GM19463 (cell line): ENCODE results near the gene EZH1.
"Not testable (repeated sequence)": the region's sequence is repeated elsewhere in the genome, so short reads cannot be mapped to it uniquely, and the experiment has no call there.

Source experiments
- ATAC-seq: cut with Tn5 transposase; IDR thresholded peaks from one replicate; pipeline ENCODE4 v1.9.1; 2021; ENCODE audit warnings: mild to moderate bottlenecking, moderate library complexity; ENCODE audit not compliant: unreplicated experiment

The EZH1 gene

DNA sequence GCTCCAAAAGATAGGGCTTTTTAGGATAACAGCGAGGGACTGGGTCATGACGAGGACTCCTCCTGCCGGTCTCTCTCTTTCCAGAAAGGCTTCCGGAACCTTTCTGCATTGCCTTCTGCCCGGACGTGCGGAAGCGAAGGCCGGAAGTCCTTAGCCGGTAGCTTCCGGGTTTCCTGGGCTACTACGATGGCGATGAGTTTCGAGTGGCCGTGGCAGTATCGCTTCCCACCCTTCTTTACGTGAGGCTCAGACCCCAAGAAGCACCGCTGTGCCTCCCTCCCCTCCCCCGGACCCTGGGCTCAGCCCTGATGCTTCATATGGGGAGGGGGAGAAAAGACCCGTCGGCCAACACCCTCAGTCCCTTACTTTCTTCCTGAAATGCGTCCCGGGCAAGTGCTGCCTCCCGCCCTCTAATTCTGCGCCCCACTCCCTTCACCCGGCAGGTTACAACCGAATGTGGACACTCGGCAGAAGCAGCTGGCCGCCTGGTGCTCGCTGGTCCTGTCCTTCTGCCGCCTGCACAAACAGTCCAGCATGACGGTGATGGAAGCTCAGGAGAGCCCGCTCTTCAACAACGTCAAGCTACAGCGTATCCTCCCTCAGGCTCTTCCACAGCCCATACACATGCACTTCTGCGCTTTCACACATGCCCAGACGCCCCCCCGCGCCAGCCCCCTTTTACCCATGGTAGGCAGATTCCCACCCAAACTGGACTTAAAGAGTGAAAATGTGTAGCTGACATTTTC lies 28.6 kb upstream of the EZH1 start, which contains the start of gene VPS25:
TSS of gene VPS25 (plus strand) at position 160 of the 746 bp plus-strand sequence. CDS start at position 187, 27 bp downstream.
- no peak for ATAC-seq

DNA sequence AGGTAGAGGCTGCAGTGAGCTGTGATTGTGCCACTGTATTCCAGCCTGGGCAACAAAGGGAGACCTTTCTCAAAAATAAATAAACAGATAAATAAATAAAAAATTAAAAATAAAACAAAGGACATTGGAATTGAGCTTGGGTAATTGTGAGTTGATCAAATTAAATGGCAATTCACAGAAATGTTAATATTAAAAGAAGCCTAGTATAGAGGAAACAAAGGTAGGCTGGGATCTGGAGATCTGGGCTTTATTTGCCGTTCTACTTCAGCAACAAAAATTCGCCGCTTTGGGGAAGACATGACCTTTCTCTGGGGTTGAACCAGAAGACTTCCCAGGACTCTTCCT lies 28.1 kb upstream of the EZH1 start:
- no peak for ATAC-seq

DNA sequence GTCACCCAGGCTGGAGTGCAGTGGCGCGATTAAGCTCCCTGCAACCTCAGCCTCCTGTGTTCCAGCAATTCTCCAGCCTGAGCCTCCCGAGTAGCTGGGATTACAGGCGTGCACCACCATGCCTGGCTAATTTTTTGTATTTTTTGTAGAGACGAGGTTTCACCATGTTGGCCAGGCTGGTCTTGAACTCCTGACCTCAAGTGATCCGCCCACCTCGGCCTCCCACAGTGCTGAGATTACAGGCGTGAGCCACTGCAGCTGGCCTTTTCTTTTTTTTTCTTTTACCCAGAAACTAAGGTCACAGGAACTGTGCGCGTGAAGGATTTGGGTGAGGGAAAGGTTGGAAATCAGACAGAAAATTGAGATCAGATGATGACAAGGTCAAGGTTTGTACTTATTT lies 25.1 kb upstream of the EZH1 start:
- not testable (repeated sequence) for ATAC-seq

DNA sequence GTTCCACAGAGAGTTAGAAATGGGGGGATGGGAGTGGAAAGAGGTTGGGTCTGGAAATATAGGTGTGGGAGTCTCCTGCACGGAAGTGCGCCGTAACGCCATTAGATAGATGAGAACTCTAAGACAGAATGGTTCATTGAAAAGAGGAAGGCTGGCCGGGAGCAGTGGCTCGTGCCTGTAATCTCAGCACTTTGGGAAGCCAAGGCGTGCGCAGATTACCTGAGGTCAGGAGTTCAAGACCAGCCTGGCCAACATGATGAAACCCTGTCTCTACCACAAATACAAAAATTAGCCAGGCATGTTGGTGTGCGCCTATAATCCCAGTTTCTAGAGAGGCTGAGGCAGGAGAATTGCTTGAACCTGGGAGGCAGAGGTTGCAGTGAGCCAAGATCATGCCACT lies 23.2 kb upstream of the EZH1 start:
- not testable (repeated sequence) for ATAC-seq

DNA sequence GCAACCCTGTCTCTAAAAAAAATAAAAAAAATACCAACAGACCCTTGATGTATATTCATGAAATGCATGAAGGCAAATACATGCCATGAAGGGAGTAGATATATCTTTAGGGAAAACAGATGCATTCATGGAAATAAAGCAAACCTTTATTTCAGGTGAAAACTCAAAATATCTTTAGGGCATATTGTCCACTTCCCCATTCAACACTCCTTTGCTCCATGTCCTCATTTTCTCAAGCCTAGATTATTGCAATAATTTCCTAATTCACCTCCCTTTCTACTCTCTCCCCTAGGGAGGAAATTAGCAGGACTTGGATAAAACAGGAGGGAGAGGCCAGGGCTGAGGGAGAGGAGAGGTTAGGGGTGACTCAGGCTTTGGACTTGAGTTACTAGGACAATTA lies 22.7 kb upstream of the EZH1 start:
- no peak for ATAC-seq

DNA sequence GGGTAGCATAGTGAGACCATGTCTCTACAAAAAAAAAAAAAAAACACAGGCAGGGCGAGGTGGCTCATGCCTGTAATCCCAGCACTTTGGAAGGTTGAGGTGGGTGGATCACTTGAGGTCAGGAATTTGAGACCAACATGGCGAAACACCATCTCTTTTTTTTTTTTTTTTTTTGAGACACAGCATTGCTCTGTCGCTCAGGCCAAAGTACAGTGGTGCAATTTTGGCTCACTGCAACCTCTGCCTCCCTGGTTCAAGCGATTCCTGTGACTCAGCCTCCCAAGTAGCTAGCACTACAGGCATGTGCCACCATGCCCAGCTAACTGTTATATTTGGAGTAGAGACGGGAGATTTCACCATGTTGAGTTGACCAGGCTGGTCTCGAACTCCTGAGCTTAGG lies 21.3 kb upstream of the EZH1 start:
- ATAC-seq: no peak

DNA sequence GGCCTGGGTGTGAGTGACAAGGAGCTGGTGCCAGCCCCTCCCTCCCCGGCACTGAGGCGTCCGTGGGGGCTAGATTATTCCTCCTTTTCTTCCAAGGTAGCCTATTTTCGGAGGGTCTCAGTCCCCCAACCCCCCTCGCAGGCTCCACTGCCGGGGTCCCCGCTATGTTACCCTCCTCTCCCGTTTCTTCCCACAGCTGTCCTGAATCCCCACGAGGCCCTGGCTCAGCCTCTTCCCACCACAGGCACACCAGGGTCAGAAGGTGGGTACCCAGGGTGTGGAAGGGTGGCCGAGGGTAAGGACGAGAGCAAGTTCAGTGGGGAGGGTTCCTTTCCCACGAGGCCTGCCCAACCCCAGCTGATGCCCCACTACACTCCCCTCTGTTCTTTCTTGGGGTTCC lies 16.8 kb upstream of the EZH1 start:
- ATAC-seq: no peak

DNA sequence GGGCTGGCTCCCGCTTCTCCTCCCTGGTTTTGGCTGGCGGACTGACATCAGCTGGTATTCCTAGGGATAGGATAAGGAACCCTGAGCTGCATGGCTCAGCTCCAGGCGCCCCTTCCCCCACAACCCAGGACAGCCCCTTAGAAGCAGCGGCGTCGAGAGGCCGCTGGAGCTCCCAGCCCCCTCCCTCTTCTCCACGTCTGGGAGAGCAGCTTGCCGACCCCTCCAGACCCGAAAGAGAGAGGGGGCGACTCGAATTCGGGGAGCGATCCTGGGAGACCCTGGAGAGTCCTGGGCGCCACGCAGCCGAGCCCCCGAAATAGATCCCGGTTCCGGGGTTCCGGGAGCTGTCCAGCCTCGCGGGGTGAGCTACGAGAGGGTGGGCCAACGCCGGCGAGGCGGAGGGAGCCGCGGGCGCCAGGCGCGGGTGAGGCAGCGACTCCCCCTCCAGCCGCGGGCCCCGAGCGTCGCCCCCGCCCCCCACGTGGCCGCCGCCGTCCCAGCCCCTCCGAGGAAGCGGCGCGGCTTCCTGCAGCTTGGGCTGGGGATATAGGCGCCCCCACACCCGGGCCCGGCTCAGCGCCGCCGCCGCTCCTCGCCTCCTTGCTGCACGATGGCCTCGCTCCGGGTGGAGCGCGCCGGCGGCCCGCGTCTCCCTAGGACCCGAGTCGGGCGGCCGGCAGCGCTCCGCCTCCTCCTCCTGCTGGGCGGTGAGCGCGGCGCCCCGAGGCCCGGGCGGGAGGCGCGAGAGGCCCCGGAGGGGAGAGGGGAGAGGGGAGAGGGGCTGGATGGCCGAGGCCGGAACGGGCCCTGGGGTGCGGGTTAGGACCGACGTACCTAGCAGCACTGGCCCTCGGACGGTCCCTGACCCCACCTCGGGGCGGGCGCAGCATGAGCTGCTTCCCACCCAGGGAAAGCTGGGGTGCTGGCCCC lies 16.1 kb upstream of the EZH1 start, which contains the start of gene RAMP2:
TSS of gene RAMP2 (plus strand) at position 576 of the 930 bp plus-strand sequence. CDS start at position 611, 35 bp downstream.
- ATAC-seq: no peak

DNA sequence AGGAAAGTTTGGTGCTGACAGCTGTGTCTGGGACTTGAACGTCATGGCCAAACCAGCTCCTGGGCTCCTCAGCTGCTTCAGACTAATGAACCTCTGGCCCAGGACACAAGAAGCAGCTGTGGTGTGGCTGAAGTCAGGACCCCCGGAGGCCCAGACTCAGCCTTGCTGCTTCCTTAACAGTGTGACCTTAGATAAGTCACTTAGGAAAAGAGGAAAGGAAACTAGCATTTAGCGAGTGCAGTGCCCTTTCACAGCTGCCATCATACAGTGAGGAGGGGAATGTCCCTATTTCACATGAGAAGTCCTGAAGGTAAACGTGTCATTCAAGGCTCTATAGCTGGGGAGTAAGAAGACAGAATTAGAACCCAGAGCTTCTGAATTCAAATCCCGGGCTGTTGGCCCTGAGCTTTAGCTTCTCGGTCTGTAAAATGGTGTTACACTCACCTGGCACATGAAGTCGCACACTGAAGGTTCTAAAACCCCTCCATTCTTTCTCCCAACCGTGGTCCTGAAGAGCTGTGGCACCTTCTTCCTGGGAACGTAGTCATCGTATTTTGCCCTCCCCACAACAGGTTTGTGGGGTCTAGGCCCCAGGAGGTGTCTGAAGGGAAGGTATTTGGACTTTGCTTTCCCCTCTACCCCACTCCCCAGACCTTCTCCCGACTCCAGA lies 15.3 kb upstream of the EZH1 start:
- no peak for ATAC-seq

DNA sequence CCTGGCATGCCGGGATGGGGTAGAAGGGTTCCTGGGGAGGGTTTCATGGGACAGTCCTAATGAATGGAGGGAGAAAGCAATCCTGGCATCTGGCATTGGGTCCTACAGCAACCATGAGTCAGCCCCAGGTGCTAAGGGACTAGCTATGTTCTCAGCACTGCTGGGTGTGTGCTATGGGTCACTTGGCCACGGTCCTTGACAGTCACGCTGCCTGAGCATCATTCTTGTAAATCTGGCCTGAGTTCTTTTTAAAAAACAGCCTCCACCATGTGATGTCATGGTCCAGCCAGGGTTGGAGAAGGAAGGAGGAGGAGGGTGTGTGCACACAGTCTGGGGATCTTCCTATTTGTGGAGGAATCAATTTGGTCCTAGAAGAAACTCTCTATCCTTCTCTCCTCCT lies 9.9 kb upstream of the EZH1 start:
- no peak for ATAC-seq

DNA sequence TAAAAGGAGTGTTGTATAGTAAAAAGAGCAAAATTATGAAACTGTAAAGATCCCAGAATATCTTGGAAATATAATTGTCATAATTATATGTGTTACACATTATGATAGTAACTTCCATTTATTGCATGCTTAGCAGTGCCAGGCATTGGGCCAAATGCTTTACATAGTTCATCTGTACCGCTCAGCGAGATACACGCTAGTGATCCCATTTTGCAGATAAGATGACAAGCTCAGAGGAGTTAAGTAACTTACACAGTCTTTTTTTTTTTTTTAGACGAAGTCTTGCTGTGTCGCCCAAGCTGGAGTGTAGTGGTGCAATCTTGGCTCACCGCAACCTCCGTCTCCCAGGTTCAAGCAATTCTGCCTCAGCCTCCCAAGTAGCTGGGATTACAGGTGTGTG lies 6.8 kb upstream of the EZH1 start:
- no peak for ATAC-seq

DNA sequence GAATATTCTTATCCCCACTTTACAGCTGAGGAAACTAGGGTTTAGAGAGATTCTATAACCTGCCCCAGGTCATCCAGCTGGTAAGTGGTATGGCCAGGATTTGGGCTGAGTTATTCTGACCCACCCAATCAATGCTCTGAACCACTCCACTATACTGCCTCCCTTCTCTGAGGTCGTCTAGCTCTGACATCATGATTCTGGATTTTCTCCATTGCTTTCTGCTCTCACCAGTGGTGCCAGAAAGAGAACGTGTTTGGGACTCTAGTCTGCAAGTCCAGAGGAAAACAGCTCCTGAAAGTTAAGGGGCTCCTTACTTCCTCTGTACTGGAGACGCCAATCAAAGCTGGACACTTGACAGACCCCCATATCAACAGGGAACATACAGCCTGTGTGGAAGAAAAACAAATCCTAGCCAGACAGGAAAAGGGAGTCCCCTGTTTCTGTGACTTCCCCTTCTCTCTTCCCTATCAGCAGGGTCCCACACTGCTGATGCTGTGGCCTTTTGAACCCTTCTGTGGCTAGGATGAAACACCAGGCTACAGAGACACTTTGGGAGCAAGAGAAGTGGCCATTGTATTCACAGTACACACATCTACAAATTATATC lies 6.0 kb upstream of the EZH1 start:
- ATAC-seq: no peak

DNA sequence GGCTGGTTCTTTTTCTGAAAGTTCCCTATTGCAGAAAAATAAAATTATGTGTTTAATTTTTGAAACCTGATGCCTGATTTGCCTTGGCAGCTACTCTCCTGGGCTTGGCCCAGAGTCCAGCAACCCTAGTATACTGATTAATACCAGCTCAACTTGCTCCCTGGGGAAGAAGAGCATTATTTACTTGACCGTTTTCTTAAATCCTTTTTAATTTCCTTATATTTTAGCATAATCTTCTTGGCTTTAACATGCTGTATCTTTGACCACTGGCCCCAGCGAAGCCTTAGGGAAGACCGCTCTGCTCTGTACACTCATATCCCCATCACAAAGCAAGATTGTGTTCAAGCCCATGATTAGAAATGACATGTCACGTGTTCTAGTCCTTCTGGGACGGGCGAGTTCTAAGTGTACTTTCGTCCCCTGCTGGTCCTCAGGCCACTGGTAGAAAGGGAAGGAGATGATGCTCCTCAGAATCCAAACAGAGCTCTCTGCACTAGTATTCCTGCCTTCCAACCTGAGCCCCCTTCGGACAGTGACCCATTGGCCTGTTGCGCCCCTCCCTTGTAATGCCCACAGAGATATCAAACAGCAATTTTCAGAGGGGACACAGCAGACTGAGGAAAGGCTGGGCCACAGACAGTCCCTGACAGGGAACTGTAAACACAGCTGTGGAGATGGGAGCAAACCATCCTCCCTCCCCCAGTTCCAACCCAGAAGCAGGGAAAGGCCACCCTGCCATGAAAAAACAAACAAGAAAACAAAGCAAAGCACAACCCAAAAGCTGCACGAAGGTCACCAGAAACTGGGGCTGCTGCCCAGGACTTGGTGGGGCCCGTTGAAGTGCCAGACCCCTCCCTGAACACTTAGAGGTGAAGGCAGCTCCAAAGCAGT lies 4.3 kb upstream of the EZH1 start:
- ATAC-seq: no peak

DNA sequence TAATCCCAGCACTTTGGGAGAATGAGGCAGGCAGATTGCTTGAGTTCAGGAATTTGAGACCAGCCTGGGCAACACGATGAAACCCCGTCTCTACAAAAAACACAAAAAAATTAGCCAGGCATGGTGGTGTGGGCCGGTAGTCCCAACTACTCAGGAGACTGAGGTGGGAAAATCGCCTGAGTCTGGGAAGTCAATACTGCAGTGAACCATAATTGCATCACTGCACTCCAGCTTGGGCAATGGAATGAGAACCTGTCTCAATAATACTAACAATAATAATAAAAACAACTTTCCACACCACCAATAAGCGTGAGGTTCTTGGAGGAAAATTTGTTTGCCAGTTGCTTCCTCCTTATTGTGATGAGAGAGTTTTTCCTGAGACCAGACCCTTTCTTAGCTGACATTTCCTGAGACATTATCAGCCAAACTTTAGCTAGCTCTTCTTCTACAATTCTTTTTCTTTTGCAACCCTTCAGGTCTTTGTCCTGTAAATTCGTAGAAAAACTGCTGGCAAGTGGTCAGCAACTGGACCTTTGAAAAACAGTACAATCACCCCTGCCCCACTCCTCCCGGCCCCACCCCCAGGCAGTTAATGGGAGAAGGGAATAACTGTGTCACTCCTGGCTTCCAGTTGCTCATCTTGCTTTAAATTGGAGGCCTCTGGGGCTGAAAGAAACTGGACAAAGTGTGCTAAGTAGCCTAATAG lies 3.5 kb upstream of the EZH1 start:
- ATAC-seq: no peak

DNA sequence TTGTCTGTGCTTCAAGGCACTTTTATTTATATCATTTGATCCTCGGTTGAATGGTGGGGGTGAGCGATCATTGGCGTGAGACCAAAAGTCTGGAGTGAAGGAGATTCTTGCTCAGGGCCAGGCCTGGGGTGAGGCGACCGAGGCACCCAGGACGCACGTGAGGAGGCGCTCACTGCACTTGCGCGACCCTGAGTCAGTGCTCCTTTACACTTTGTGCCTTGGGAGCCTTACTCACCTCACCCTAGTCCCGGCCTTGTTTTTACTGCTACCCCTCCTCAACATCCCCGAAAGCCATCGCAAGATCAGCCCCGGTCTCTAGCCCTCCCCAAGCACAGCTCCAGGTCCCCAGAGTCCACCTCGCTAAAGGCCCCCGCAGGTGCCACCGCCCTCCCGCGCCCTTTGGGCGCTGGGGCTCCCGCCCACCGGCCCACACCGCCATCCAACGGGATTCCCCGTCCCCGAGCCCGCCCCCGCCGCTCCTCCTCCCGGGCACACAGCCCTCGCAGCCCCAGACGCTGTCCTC lies 496 bp downstream of the EZH1 start:
- peak; percentile 65 for ATAC-seq

DNA sequence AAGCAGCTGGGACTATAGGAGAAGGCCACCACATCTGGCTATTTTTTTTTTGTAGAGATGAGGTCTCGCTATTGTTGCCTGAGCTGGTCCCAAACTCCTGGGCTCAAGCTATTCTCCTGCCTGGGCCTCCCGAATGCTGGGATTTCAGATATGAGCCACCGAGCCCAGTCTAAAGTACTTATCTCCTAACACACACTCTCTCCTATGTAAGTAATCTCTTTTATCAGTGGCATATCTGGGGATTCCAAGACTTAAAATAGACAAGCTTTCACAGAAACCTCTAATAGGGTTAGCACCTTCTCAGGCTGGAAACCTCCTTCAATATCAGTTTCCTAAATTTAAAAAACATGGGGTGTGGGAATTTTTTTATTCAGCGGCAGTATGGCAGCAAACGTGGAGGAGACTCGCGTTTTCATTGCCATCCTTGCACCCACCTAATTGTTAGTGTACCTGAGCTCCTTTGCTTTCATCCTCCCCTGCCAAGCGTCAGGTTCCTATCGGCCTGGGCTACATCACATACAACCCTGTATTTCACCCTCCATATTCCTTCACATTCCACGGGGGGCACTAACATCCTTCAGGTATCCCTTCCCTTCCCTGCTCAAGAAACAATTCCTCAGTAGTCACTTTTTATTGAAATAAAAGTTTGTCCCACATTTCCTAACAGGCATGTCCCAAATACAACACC lies 1.1 kb downstream of the EZH1 start:
- no peak for ATAC-seq

DNA sequence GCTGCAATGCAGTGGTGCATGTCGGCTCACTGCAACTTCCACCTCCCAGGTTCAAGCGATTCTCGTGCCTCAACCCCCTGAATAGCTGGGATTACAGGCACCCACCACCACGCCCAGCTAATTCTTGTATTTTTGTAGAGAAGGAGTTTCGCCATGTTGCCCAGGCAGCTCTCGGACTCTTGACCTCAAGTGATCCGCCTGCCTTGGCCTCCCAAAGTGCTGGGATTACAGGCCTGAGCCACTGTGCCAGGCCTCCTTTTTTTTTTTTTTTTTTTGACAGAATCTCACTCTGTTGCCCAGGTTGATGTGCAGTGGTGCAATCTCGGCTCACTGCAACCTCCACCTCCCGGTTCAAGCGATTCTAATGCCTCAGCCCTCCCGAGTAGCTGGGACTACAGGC lies 1.9 kb downstream of the EZH1 start:
- not testable (repeated sequence) for ATAC-seq

DNA sequence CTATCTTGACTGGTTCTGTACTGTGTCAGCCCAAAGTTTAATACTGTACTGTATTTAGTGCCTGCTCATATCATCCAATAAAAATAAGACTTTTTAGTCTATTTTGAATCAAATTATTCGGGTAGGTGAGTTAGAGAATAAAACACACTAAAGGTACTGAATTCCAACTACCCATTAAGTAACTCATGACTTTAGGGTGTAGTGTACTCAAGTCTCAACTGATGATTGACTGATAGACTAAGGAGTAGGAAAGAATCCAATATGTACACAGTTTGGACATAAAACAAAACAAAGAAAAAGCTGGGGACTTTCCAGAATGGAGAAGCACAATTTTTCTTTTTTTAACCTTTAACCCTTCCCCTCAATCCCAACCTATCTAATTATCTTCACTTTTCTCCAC lies 4.1 kb downstream of the EZH1 start:
- no peak for ATAC-seq

DNA sequence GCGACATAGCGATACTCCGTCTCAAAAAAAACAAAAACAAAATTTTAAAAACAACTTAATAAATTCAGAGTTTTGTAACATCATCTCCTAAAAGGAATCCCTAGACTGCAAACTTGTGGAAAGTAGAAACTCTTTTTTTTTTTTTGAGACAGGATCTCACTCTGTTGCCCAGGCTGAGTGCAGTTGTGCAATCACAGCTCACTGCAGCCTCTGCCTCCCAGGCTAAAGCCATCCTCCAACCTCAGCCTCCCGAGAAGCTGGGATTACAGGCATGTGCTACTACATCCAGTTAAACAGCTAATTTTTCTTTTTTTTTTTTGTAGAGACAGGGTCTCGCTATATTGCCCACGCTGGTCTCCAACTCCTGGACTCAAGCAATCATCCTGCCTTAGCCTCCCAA lies 19.7 kb downstream of the EZH1 start:
- ATAC-seq: no peak
